Upper lobe of left lung (tissue), 6 donors: ENCODE data around the gene CPZ. TPM values are rescaled to one million over a fixed set of nuclear protein-coding genes. Genes with fewer than 3 reads are reported as not detected.
"Not testable (repeated sequence)": the region's sequence is repeated elsewhere in the genome, so short reads cannot be mapped to it uniquely, and the experiment has no call there.

Source experiments
- ATAC-seq, 2 donors: fragments of 200-7000 bp; cut with Tn5 transposase; one replicate each; pipeline ENCODE4 v1.9.1; 2022; ENCODE audit warnings: mild to moderate bottlenecking in 2 of 2, moderate library complexity in 2 of 2; ENCODE audit not compliant: low FRiP score in 2 of 2
- DNase-seq, 2 donors: peaks; one replicate each; pipeline ENCODE4 v3.0.0-alpha.2; 2019 to 2020
- H3K27ac ChIP-seq, 4 donors: fragments of 200-600 bp; sonication (generic); one replicate each; pipeline ENCODE4 v1.5.1; 2016 to 2019
- H3K27me3 ChIP-seq, 4 donors: fragments of 200-600 bp; sonication (generic); one replicate each; pipeline ENCODE4 v1.5.1; 2017 to 2019
- H3K36me3 ChIP-seq, 4 donors: fragments of 200-600 bp; sonication (generic); one replicate each; pipeline ENCODE4 v1.5.1; 2016 to 2019
- H3K4me1 ChIP-seq, 4 donors: fragments of 200-600 bp; sonication (generic); one replicate each; pipeline ENCODE4 v1.5.1; 2018 to 2019
- H3K4me3 ChIP-seq, 4 donors: fragments of 200-600 bp; sonication (generic); one replicate each; pipeline ENCODE4 v1.5.1; 2017 to 2019; ENCODE audit warnings: mild to moderate bottlenecking in 2 of 4, moderate library complexity in 1 of 4
- H3K9me3 ChIP-seq, 4 donors: fragments of 200-600 bp; sonication (generic); one replicate each; pipeline ENCODE4 v1.5.1; 2018 to 2019
- EP300 ChIP-seq, 4 donors: sonication (generic); formaldehyde crosslinking; IDR thresholded peaks; one replicate each; pipeline ENCODE4 v1.5.1; 2017; ENCODE audit warnings: antibody characterized with exemption in 4 of 4, control low read depth in 2 of 4
- POLR2A ChIP-seq, 4 donors: fragments of 450-650 bp; IDR thresholded peaks; one replicate each; pipeline ENCODE4 v1.5.1; 2016 to 2017; ENCODE audit warnings: antibody characterized with exemption in 4 of 4, mild to moderate bottlenecking in 2 of 4
- POLR2AphosphoS5 ChIP-seq, 2 donors: sonication (generic); formaldehyde crosslinking; IDR thresholded peaks; one replicate each; pipeline ENCODE4 v1.5.1; 2017; ENCODE audit warnings: antibody characterized with exemption in 2 of 2
- WGBS, 2 donors: methylation state at CpG; one replicate each; pipeline ENCODE4 v1.1.5; 2017 to 2018; 5-methylcytosine and 5-hydroxymethylcytosine counted together
- total RNA-seq, 6 donors: library from RNA; depleted of rRNA in 4 of 6; stranded (reverse); fragments of >200 nt in 4 of 6; gene quantifications; one replicate each; pipeline versions ENCODE4 v1.1.0 to v1.2.1, GENCODE V29; 2016 to 2021
- TF ChIP-seq, protein P1 (sequence below), 6 experiments: fragments of 450-650 bp in 4 of 6; fragments of 200-600 bp in 2 of 6; sonication (generic) in 2 of 6; IDR thresholded peaks; one replicate each; pipeline ENCODE4 v1.5.1; 2016 to 2019; ENCODE audit warnings: antibody characterized with exemption in 6 of 6
- donor health status: DM: no; HTN: no; CAD: no; lungs with moderate emphysema.
- donor health status: DM: no; HTN: yes; CAD: no; lungs with severe emphysema.

The CPZ gene
- total RNA-seq, 6 donors from 2014 or later, result 0.78 to 8.6 (median 1.2) TPM; not detected in 2

DNA sequence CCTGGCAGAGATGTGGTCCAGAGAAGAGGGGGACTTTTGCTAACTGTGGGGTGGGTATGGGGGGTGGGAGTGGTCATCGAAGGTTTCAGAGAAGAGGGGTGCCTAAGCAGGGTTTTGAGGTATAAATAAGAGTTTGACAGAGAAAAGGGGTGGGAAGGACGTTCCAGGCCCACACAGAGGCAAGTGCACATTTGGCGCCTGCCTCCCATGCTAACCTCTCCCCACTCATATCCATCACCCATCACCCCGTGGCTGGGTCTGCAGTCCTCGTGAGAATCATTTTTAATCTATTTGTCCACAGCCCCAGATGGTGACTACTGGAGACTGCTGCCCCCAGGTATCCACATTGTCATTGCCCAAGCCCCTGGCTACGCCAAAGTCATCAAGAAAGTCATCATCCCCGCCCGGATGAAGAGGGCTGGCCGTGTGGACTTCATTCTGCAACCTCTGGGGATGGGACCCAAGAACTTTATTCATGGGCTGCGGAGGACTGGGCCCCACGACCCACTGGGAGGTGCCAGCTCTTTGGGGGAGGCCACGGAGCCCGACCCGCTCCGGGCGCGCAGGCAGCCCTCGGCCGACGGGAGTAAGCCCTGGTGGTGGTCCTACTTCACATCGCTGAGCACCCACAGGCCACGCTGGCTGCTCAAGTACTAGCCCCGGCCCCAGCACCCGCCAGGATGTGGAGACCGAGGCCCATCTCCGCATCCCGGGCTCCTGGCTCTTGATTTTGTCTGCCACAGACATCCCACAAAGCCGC lies 26.6 kb downstream of the CPZ start:
- WGBS, 2 donors, result 81 to 87% methylated on average over 8 to 28 of the region's 28 CpGs
- H3K27ac ChIP-seq, result no peak overlapping the region
- TF ChIP-seq, protein P1, sequence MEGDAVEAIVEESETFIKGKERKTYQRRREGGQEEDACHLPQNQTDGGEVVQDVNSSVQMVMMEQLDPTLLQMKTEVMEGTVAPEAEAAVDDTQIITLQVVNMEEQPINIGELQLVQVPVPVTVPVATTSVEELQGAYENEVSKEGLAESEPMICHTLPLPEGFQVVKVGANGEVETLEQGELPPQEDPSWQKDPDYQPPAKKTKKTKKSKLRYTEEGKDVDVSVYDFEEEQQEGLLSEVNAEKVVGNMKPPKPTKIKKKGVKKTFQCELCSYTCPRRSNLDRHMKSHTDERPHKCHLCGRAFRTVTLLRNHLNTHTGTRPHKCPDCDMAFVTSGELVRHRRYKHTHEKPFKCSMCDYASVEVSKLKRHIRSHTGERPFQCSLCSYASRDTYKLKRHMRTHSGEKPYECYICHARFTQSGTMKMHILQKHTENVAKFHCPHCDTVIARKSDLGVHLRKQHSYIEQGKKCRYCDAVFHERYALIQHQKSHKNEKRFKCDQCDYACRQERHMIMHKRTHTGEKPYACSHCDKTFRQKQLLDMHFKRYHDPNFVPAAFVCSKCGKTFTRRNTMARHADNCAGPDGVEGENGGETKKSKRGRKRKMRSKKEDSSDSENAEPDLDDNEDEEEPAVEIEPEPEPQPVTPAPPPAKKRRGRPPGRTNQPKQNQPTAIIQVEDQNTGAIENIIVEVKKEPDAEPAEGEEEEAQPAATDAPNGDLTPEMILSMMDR (IDR thresholded peaks at IDR 0.05), result no peak
- TF ChIP-seq POLR2A (IDR thresholded peaks at IDR 0.05), result no peak
- no peak for TF ChIP-seq EP300 (IDR thresholded peaks at IDR 0.05)
- no peak for TF ChIP-seq POLR2AphosphoS5 (IDR thresholded peaks at IDR 0.05)
- no peaks in the 10 kb centered on the region for H3K36me3 ChIP-seq
- H3K9me3 ChIP-seq, result no peaks in the 10 kb centered on the region
- no peak overlapping the region for H3K4me3 ChIP-seq
- no peak for DNase-seq
- ATAC-seq, result no peak
- no peaks in the 10 kb centered on the region for H3K4me1 ChIP-seq
- H3K27me3 ChIP-seq, result no peaks in the 10 kb centered on the region

DNA sequence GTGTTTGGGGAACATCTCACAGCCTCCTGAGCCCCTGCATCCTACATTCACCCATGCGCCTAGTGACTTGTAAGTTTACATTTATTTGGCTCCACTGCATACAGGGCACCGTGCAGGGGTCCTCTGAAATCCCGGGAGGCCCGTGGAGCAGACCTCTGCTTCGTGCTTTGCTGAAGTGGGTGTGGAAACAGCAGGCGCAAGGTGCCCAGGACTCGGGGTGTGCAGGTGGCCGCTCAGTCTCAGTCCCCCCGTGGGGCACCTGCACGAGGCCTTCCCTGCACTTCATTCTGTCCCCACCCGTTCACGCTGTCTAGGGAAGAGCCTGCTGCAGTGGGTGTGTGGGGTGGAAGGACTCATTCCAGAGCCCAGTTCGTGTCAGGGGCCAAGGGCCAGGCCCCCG lies 28.6 kb downstream of the CPZ start:
- not testable (repeated sequence) for H3K27ac ChIP-seq, H3K9me3 ChIP-seq, H3K4me3 ChIP-seq, H3K36me3 ChIP-seq, H3K27me3 ChIP-seq, H3K4me1 ChIP-seq
- DNase-seq (peak in 1 of 2 donors; percentile 66), ATAC-seq (peak; percentile 11 to 66)
- WGBS, 2 donors, result 86% methylated on average over 4 of the region's 14 CpGs; no CpG with 5 or more reads in 1 of the 2 donors

DNA sequence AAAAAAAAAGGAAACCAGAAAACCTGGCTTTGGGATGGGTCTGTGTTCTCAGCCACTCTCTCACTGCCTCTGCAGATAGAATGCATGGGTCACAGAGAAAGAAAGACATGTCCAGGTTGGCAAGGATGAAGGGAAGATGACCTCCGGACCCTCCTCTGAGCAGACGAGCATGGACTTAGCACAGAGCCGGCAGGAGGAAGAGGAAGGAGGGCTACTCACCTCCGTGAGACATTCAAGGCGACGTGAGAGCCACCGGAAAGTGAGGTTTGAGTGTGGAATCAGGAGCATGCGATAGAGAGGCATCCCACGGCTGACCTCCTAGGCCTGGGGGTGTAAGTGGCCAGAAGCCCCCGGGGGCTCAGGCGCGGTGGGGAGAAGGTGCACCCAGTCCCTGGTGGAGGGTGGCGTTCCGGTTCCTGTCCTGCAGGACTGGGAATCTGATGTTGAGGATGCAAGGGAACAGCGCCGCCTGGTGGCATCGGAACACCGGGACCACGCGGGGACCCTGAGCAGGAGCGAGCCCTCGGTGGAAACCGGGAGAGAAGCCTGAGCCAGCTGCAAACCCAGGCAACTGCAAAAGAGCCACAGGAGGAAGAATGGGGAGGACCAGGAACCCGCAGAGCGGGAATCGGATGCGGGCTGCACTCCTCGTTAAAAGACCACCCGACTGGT lies 32.2 kb downstream of the CPZ start:
- no CpG with 5 or more reads among the region's 29 CpGs for WGBS, 2 donors
- H3K36me3 ChIP-seq, H3K4me3 ChIP-seq, H3K4me1 ChIP-seq, H3K27ac ChIP-seq, DNase-seq, H3K9me3 ChIP-seq, H3K27me3 ChIP-seq: not testable (repeated sequence)
- peak; percentile 1 to 43 for ATAC-seq

DNA sequence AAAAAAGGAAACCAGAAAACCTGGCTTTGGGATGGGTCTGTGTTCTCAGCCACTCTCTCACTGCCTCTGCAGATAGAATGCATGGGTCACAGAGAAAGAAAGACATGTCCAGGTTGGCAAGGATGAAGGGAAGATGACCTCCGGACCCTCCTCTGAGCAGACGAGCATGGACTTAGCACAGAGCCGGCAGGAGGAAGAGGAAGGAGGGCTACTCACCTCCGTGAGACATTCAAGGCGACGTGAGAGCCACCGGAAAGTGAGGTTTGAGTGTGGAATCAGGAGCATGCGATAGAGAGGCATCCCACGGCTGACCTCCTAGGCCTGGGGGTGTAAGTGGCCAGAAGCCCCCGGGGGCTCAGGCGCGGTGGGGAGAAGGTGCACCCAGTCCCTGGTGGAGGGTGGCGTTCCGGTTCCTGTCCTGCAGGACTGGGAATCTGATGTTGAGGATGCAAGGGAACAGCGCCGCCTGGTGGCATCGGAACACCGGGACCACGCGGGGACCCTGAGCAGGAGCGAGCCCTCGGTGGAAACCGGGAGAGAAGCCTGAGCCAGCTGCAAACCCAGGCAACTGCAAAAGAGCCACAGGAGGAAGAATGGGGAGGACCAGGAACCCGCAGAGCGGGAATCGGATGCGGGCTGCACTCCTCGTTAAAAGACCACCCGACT lies 37.8 kb downstream of the CPZ start:
- whole genome bisulfite sequencing, 2 donors, result no CpG with 5 or more reads among the region's 29 CpGs
- not testable (repeated sequence) for H3K4me3 ChIP-seq, H3K27ac ChIP-seq, H3K36me3 ChIP-seq, DNase-seq, H3K9me3 ChIP-seq, H3K4me1 ChIP-seq, H3K27me3 ChIP-seq
- ATAC-seq, result peak; percentile 2 to 58

DNA sequence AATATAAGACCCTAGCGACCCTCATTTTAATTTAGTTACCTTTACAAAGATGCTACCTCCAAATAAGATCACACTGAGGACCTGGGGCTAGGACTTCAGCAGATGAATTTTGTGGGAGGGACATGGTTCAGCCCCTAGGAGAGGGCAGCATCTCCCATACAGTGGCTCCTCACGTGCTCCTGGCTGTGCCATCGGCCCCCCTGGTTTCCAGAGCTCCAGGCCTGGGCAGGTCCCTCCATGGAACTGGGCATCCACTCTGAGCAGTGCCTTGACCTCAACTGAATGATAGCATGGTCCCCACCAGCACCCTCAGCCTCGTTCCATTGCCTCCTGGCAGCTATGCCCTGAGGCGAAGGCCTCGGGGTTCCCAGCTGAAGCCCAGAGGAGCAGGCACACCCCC lies 39.3 kb downstream of the CPZ start:
- H3K27ac ChIP-seq, H3K4me3 ChIP-seq, H3K9me3 ChIP-seq, H3K36me3 ChIP-seq, H3K4me1 ChIP-seq, H3K27me3 ChIP-seq: not testable (repeated sequence)
- DNase-seq (peak in 1 of 2 donors; percentile 70), ATAC-seq (peak in 1 of 2 donors; percentile 38)
- WGBS, 2 donors, result no CpG with 5 or more reads among the region's 6 CpGs

DNA sequence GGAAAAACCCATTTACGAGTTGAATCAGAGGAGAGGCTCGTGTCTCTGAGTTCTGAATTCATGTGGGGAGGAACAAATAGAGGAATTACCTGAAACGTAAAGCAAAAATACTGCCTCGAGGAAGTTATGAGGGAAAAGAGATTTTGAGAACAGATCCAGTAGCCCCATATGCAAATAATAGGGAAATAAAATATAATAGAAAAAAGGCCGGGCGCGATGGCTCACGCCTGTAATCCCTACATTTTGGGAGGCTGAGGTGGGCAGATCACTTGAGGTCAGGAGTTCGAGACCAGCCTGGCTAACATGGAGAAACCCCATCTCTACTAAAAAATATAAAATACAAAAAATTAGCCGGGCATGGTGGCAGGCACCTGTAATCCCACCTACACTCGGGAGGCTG lies 42.2 kb downstream of the CPZ start:
- DNase-seq, ATAC-seq: not testable (repeated sequence)

DNA sequence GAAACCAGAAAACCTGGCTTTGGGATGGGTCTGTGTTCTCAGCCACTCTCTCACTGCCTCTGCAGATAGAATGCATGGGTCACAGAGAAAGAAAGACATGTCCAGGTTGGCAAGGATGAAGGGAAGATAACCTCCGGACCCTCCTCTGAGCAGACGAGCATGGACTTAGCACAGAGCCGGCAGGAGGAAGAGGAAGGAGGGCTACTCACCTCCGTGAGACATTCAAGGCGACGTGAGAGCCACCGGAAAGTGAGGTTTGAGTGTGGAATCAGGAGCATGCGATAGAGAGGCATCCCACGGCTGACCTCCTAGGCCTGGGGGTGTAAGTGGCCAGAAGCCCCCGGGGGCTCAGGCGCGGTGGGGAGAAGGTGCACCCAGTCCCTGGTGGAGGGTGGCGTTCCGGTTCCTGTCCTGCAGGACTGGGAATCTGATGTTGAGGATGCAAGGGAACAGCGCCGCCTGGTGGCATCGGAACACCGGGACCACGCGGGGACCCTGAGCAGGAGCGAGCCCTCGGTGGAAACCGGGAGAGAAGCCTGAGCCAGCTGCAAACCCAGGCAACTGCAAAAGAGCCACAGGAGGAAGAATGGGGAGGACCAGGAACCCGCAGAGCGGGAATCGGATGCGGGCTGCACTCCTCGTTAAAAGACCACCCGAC lies 43.5 kb downstream of the CPZ start:
- not testable (repeated sequence) for H3K9me3 ChIP-seq, H3K4me1 ChIP-seq, H3K36me3 ChIP-seq, H3K4me3 ChIP-seq, H3K27ac ChIP-seq, H3K27me3 ChIP-seq, DNase-seq
- peak; percentile 19 to 70 for ATAC-seq
- no CpG with 5 or more reads among the region's 29 CpGs for WGBS, 2 donors

More for the DNA sequence above, 42.2 kb downstream of the CPZ start:
- not testable (repeated sequence) for H3K9me3 ChIP-seq, H3K27ac ChIP-seq, H3K4me1 ChIP-seq, H3K36me3 ChIP-seq, H3K4me3 ChIP-seq, H3K27me3 ChIP-seq
- WGBS, 2 donors, result 67 to 70% methylated on average over 6 to 7 of the region's 11 CpGs
